Cardiac fibroblast (primary cell): ENCODE results near the gene ATOH8.
A peak's percentile ranks its signal among the peaks of the same experiment; 100 is the strongest.

Experiments used
- DNase-seq, 2 donors: peaks; one replicate each; pipeline versions ENCODE4 v3.0.0 to v3.0.0-alpha.2; 2010; ENCODE audit warnings: low read depth in 2 of 2
- H3K4me3 ChIP-seq, 2 donors: replicated peaks in 1 of 2; 1 replicate in 1 of 2; 2 replicates in 1 of 2; pipeline ENCODE4 v1.5.1; 2011; ENCODE audit warnings: low read depth in 2 of 2, low read length in 2 of 2, mild to moderate bottlenecking in 2 of 2, moderate library complexity in 1 of 2
- TF ChIP-seq, protein P1 (sequence below): IDR thresholded peaks from one replicate; pipeline ENCODE4 v1.5.1; 2011; ENCODE audit warnings: low read depth, mild to moderate bottlenecking, low read length, inconsistent platforms

ATOH8 gene

DNA sequence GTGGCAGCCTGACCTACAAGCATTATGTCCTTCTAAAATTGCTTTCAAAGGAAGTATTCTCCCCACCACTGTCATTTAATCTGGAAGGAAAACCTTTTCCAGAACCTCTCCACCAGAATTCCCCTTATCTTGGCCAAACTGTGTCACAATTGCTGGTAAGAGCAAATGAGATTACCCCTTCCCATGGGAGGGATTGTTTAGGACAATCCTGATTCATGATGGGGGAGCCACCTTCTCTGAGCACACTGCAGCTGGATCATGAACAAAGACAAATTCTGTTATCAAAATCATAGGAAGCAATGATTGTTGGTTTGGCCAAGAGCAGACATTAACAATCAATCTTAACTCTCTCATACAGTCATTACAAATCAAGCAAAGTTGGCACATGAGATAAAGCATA lies 18.1 kb upstream of the ATOH8 start:
- TF ChIP-seq, protein P1, sequence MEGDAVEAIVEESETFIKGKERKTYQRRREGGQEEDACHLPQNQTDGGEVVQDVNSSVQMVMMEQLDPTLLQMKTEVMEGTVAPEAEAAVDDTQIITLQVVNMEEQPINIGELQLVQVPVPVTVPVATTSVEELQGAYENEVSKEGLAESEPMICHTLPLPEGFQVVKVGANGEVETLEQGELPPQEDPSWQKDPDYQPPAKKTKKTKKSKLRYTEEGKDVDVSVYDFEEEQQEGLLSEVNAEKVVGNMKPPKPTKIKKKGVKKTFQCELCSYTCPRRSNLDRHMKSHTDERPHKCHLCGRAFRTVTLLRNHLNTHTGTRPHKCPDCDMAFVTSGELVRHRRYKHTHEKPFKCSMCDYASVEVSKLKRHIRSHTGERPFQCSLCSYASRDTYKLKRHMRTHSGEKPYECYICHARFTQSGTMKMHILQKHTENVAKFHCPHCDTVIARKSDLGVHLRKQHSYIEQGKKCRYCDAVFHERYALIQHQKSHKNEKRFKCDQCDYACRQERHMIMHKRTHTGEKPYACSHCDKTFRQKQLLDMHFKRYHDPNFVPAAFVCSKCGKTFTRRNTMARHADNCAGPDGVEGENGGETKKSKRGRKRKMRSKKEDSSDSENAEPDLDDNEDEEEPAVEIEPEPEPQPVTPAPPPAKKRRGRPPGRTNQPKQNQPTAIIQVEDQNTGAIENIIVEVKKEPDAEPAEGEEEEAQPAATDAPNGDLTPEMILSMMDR, result no peak
- DNase-seq, result peak in 1 of 2 donors; percentile 18
- no peak overlapping the region for H3K4me3 ChIP-seq

DNA sequence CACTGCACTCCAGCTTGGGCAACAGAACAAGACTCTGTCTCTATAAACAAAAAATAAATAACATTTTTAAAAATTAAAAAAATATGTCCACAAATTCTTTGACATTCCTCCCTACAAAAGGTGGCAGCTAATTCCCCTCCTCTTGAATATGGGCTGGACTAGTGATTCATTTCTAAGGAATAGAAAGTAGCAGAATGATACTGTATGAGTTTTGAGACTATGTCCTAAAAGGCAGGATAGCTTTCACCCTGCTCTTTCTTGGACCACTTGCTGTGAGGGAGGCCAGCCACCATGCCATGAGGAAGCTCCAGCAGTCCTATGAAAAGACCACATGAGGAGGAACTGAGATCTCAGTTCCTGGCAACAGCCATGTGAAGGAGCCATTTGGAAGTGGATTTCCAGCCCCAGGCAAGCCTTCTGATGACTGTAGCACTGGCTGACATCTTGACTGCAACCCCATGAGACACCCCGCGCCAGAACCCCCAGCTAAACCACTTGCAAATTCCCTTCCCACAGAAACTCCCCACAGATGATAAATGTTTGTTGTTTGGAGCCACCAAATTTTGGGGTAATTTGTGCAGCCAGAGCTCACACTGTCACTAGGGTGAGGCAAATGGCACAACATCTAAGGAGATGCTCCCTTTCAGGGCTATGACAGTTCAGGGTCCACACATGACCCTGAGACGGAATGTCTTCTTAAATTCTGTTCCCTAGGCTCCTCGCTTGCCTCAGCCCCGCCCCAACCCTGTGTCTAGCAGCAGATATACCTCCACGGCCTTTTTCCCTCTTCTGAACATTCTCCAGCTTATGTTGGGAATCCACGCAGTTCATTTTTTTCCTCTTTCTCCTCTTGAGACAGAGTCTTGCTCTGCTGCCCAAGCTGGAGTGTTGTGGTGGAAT lies 17.1 kb upstream of the ATOH8 start:
- TF ChIP-seq, protein P1, result no peak
- H3K4me3 ChIP-seq, result no peak overlapping the region
- DNase-seq, result no peak

DNA sequence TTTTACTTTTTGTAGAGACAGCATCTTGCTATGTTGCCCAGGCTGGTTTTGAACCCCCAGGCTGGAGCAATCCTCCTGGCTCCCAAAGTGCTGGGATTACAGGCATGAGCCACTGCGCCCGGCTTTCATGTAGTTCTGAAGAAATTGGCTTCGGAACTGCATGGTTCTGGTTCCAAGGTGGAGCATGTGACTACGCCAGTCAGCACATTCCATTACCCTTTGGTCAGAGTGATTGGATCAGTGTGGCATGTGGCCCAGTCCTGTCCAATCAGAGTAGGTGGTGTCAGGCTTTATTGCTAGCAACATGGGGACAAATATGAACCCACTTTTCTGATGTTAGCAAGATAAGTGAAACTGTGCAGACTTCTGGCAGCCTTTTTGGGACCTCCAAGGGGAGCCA lies 16.3 kb upstream of the ATOH8 start:
- no peak overlapping the region for H3K4me3 ChIP-seq
- DNase-seq, result peak; percentile 93 to 94
- TF ChIP-seq, protein P1, result no peak

DNA sequence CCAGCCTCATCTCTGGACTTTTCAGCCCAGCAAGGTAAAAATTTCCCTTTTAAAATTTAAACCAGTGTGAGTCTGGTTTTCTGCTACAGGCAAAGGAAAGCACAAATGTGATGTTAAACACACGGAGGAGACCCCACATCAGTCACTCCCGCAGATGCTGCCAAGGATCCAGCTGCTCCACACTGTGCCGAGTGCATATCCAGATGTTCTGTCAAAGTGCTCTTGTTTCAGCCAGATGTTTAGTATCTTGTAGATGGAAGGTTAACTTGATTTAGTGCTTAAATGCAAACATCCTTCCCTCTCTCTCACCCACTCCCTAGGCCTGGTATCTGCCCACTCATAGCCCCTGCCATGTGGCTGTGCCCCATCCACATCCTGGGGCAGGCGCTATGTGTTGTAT lies 15.8 kb upstream of the ATOH8 start:
- no peak overlapping the region for H3K4me3 ChIP-seq
- DNase-seq, result no peak
- TF ChIP-seq, protein P1, result no peak

DNA sequence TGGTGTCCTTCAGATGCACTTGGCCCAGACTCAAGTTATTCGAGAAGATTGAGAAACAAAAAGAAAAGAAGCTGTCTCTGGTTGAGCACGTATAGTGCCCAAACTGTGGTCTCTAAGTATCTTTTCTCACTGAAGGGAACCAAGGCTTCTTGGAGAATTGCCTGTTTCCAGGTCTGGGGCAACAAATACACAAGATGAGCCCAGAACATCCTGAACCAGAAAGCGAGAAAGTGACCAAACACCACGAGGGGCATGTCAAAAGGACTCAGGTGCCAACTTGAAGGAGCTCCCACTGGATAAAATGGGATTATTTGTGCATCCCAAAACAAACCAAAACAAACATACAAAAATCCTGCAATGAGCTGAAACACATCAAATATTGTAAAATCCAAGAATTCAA lies 13.6 kb upstream of the ATOH8 start:
- TF ChIP-seq, protein P1, result no peak
- no peak overlapping the region for H3K4me3 ChIP-seq
- DNase-seq, result no peak

DNA sequence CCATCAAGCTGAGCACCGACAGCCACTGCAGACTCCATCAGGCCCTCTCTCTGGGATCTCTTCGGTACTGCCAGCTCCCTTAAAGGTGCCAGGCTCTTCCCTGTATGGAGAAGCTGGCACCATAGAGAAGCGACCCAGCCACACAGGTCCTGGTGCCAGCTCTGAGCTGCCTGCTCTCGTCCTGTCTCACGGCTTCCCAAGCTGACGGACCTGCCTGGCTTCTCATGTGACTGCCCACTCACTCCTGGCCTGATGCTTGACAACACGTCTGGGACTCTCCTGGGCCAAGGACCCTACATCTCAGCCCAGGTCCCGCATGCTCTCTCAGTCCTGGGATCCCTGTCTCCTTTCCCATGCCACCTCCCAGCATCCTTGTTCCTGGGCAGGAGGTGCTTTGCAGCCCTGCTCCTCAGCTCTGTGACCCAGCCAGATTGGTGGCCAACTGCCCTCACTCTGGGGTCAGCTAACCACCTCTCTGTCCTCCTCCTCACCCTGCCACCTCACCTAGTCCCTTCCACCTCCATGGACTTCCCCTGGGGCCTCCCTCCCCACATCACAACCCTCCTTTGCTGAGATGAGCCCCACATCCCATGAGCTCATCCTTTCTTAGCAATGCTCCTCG lies 12.5 kb upstream of the ATOH8 start:
- H3K4me3 ChIP-seq, result no peak overlapping the region
- TF ChIP-seq, protein P1, result no peak
- no peak for DNase-seq
